HG03442 (cell line): ENCODE results near the gene PTGR3.

Experiments used
- ATAC-seq: cut with Tn5 transposase; IDR thresholded peaks from one replicate; pipeline ENCODE4 v1.9.1; 2021; ENCODE audit warnings: mild to moderate bottlenecking, moderate library complexity; ENCODE audit not compliant: unreplicated experiment

The PTGR3 gene

DNA sequence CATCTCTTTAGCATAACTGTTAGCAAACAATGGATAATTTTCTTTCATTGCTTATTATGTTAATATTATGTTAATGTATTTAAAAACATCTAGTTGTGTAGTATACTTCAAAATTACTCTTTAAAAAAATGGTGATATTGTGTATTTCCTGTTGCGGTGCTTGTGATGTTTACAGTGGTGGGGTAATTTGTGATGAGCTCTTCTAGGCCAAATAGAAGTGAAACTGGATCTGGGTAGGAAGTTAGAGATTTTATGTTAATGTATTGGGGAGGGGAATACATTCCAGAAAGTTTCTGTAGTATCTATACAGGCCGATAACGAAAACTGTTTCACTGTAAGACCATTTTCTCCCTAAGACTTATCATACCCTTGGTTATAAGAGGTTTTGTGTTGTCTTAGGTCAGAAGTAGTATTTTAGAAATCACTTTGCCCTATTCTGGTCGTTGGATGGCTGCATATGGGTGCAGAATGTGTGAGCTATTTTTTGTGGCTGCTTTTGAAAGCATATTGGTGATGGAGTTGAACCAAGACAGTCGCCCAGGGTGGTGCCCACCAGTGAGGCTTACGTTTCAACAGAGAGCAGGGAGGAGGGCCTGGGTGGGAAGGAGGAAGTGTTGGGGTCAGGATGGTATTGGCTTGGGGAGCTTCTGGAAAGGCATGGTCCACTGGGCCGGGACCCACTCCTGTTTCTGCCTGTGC is 7.4 kb upstream of the PTGR3 start:
- no peak for ATAC-seq

DNA sequence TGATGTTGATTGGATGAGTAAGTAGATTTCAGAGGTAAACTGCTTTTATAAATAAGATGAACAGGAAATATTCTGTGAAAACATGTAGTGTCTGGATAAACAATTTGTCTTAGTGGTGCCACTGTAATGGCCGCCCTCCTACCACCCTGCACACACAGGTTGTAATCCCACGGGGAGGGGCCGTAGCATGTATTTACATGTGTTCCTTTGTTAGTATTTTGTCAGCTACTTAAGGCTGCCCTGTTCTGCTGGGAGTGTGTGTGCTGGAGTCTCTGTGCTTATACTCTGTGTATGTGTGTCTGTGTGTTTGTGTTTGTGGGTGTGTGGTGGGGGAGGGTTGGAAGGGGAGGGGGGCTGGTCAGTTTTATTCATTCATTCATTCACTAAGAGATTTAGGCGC is 6.7 kb upstream of the PTGR3 start:
- ATAC-seq, result no peak

DNA sequence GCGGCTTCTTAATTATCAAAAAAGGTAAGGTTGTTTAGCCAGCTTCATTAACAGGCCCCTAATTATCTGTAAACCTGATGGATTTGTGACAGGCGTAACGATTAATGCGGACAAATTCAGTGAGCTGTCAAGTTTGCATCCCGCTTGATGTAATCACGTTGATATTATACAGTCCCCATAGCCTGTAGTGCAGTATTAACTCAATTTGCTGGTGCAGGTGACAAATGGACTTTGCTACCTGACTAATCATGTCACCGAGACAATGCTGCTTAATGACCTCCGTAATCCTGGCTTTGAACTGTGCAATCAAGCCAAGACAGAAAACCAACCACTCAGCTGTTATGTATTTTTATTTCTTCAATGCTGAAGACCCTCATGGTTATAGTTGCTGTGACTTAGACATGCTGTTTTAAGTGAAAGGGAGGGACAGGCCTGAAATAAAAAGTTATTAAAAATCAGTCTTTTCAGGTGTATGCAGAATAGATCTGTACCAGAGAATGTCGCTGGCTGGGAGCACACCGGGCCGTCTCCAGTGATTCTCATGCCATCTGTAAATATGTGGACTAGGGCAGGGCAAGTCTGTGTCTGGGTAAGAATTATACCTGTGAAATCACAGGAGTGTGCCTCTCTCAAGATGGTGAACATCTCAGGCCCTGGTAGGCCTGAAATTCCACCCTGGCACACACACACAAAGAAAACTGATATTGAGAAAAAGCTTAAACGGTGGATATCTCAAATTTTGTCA is 6.0 kb upstream of the PTGR3 start:
- no peak for ATAC-seq

DNA sequence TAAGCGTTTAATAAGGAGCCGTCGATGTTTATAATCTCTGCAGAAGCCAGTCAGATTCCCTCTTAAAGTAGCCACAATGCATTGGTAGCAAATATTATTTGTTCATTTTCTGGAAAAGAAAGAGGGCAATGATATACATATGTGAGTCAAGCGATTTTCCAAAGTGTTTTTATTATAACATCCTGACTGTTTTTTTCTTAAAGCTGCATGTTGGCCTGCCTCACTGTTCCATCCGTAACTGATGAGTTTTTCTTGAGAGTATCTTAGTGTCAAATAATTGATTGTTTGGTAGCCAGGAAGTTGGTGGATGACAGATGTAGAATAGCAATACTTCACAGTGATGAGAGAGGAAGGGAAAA is 5.4 kb upstream of the PTGR3 start:
- ATAC-seq, result no peak

DNA sequence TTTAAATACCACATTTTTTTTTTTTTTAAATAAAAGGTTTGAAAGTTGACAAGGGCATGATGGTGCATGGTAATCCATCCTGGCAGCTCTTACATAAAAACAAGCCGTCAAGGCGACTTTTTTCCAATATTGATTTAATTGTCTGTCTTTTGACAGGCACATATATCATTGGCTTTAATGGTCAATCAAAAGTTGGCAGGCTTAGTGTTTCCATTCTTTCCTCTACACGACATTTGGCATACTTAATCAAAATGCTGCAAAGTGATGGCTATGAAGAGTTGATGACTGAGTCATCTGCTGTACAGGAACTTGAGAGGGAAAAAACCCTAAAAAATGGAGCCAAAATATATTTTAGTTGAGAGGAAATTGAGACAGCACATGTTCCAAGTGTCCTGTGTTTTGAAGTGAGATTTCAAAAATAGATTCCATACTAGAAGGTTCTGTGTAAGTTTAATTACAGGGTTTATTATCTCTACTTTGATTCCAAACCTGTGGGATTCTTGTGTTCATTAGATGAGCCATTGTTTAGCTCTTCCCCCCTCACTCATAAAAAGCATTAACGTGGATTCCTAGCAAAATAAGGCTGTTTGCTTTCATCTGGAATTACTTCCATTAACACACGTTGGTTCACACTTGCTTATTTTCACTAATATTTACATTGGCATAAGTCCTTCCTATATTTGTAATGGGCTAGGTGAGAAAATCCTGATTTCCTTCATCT is 4.8 kb upstream of the PTGR3 start:
- no peak for ATAC-seq

DNA sequence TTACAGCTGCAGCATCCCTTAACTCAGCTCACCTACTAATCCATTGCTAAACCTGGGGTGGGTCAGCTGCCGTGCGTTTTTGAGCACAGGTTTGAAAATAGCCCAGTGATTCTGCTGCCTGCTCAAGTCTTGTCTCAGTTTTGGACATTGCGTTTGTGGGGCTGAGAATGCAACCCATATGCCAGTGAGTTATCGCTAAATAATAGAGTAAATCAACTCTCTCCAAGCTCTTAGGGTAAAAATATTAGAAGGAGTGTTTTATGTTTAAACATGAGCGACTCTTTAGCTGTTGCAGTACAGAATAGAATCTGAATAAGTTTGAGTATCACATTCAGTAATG is 3.8 kb upstream of the PTGR3 start:
- no peak for ATAC-seq

DNA sequence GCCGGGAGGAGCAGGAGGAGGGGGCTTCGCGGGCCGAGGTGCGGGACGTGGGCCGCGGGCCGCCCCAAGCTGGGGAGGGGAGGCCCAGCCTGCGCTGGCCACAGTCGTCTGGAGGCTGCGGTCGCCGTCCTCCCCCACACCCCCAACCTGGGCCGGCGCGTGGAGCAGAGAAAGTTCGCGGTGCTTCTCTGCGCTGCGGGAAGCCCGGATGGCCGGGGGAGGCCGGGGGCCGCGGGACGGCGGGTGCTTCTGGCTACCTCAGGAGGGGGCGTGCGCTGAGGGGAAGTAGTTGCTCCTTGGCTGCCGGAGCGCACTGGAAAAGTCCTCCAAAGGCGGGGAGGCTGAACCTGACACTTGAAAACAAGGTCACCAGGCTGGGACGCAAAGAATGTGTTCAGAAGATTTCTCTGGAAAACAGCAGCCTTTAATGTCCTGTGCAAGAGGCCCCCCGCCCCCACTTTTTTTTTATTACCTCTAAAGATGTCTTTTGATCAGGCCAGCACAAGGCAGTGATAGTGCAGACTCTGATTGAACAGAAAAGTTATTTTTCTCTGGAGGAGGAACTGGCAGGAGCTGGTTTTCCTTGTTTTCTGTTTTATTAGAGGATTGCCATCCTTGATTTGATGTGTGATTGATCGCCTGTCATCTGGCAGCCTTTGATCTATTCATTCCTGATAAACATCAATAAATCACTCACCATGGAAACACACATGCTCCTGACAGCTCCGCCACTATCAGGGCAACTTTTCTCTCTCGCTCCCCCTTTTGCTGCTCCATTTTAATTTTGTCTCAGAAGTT is 3.2 kb upstream of the PTGR3 start:
- no peak for ATAC-seq

DNA sequence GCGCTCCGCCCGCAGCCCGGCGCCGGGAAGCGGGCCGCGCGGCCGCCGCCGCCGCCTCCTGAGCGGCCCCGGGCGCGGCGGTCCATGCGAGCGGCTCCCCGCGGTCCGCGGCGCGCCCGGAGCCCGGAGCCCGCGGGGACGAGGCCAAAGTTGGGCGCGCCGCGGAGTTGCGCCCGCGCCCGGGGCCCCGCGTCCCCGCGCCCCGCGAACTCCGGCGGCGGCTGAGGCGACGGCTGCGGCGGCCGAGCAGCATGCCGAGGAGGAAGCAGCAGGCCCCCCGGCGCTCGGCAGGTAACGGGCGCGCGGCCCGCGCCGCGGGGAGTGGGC is 2.6 kb upstream of the PTGR3 start:
- no peak for ATAC-seq

DNA sequence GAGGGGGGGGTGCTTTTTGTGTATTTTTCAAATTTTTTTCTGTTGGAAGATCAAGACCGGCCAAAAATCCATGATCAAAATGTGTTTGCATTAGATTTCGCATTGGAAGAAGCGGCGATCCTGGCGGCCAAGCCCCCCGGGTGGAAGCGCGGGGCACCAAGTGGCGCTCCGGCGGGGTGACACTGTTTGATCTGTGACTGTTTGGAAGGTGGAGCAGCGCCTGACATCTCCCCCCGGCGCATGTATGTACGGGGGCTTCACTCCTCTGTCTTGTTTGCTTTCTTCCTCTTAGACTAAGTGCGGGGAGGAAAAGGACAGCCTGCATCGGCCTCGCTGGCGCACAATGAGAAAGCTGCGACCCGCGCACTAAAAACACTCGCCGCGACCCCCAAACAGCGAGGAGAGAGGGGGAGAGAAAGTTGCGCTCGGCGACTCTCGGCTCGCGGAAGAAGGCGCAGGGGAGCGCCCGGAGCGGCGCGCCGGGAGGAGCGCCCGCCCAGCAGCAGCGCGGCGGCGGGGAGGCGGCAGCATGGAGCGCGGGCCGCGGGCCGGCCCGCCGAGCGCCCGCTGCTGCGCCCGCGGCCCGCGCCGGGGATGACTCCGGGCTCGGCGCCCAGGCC is 2.2 kb upstream of the PTGR3 start:
- no peak for ATAC-seq

DNA sequence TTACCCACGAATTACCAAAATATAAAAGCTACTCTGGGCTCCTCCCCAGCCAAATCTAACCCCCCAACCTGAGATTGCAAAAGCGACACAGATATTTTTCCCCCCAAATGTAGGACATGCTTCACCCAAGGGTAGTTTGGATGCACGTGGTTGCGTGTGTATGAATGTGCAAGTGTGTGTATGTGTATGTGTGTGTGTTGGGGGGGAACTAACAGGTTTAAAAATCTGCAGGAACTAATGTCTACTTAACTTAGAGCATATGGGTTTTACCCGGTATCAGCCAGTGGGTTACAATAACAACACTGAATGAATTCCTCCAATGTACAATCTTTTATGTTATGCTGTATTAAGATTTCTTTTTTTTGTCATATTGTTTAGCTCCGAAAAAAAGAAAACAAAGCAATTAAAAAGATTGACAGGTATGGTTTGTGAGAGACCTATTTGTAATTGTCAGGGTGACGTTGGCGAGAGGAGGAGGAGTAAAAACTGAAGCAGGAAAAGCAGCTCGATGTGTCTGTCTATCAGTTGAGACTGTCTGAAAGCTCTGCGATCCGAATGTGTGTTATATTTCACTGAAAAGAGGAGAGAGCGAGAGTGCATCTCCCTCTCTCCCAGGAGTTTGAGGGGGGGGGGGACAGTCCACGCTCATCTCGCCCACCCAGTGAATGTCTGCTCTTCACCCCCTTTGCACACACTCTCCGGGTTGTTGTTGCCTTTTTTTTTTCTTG is 1.5 kb upstream of the PTGR3 start, which contains the start of gene TSHZ1:
TSHZ1 (plus strand) TSS at position 524 of the 728 bp plus-strand sequence. CDS start 1,080 bp downstream, outside the sequence.
- ATAC-seq, result peak; percentile 26

DNA sequence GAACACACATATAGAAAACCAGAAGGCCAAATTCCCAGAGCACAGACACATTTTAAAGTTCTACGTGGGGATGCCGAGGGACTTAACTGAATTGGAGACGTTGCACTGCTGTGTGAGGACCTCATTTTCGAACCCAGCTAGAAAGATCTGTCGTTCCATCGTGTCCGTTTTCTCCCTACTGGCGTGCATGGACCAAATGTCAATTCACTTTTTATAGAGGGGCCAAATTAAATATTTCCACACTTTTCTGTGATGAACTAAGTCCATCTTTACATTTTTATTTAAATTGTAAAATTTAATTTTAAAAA is 966 bp upstream of the PTGR3 start:
- no peak for ATAC-seq

DNA sequence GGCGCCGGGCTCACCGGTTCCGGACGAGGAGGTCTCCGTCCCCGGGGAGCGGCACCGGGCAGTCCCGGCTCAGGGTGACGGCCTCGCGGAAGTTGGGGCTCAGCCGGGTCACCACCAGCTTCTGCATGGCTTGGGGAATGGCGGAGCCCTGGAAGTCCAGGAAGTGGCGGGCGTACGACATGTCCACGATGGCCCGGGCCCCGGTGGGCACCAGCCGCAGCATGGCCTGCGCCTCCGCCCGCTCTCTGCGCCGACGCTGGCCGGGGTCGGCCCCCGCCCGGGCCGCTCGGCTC is 157 bp downstream of the PTGR3 start:
- peak; percentile 15 for ATAC-seq

DNA sequence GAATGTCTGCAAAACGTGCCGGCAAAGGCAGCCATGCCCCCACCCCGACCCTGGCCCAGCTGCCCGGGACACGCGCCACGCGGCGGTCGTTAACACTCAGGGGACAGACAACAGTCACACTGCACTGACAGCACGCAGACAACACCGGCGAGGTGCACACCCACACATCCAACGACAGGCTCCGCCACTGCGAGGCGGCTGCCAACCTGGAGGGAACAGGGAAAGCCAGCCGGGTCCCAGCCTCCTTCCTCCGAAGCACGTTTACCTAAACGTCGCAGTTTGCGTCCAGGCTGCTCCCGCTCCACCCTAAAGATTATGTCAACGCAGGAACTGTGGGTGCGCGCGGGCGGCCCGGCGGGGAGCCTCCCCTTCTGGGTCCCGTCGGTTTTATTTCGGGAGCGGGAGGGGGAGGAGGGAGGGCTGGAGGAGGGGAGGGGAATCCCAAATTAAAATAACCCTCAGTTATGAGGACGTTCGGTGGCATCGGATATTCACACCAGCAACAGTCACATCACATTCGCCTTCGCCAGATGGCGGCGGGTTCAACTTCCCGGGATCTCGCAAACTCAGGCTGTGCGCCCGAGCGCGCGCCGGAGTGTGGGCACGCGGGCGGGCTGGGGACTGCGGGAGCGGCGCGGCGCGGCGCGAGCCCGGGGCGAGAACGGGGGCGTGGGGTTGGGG is 644 bp downstream of the PTGR3 start:
- peak; percentile 7 for ATAC-seq

DNA sequence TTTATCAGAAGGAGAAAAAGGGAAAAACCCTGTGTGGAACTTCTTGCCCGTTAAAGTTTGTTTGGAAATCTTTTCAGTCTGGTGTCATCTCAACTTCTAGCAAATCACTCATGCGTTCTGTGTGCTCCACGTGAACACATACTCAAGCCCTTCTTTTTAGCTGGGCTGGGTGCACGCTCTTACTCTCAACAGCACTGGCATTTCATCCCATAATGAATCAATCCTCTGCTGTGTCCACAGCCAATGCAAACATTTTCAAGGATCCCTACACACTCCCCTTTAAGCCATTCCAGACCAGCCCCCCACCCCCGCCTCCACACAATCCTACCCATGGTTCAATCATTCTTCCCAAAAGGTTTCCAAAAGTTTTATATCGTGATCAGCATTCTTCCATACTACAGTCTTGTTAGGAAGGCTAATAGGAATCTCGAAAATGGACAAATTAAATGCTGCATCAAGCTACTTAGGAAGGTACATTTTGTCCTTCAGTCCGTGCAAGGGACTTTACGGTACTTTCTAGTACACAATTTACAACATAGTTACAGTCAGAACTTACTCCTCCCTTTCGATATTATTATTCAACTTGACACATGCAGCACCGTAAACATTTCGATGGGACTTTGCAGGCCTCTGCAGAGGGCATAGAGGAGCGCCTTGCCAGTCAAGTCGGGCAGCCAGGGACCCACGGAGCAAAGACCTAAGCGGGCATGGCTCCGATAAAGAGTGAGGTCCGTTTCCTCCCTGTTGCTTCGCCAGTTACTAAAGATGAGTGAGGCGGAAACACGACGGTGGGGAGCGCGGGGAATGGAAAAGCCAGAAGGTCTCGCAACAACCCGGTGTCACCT is 1.4 kb downstream of the PTGR3 start:
- no peak for ATAC-seq

DNA sequence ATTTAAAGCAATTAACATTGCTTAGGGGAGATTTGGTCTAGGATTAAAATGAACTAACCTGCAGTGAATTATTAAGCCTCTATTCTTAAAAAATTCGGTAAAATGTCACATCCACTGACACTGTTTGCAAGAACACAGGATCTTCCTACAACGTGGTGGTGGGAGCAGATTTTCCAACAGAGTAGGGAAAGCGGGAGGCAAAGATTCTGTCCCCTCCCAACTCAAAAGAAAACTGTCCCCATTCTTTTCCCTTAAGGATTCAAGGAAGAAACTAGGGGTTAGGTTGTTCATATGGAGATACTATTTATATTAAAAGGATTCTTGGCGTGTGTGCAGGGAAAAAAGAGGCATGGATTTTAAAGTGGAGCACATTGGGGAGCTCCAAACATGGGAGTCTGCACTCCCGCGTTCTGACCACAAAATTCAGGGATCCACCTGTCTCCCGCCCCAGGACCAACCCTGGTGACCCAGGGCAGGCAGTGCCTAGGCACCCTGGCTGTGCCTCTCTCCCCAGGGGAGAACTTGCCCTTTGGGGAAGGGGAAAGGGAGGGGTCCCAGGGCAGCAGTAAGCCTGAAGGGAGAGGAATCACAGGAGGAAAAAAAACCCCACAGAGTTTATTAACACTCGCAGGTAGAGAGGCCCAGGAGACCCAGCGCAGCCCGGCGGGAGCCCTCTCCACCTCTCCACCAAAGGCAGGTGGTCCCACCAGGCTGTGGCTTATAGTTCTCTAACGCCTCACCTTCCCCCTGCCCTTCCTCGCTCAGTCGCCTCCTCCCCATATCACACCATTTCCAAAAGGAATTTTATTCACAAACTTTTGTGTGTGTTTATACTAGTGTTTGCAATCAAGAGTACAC is 2.3 kb downstream of the PTGR3 start:
- no peak for ATAC-seq

DNA sequence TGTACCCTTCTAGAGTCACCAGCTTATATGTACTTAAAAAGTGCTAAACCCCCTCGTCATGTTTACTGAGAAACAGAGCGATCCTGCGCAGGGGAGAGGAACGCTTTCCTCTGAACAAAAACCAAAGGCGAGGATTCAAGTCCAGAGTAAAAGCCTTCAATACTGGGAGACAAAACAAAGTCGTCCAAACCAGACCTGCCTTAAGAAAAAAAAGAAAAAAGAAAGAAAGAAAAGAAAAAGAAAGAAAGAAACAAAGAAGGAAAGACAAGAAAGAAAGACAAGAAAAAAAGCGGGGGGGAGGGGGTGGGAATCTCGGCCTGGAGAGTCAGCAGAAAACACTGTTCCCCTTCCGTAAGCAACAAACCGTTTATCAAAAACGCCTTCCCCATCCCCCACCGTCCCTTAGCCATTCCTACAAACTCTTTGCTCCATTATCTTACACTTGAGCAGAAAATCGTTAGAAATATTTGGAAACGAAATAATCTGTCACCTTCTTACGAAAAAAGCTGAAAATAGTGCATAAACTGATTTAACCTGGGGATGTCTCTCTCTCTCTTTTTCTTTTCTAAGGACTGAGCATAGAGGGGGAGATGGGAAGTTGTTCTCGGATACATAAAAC is 3.3 kb downstream of the PTGR3 start:
- ATAC-seq, result no peak

DNA sequence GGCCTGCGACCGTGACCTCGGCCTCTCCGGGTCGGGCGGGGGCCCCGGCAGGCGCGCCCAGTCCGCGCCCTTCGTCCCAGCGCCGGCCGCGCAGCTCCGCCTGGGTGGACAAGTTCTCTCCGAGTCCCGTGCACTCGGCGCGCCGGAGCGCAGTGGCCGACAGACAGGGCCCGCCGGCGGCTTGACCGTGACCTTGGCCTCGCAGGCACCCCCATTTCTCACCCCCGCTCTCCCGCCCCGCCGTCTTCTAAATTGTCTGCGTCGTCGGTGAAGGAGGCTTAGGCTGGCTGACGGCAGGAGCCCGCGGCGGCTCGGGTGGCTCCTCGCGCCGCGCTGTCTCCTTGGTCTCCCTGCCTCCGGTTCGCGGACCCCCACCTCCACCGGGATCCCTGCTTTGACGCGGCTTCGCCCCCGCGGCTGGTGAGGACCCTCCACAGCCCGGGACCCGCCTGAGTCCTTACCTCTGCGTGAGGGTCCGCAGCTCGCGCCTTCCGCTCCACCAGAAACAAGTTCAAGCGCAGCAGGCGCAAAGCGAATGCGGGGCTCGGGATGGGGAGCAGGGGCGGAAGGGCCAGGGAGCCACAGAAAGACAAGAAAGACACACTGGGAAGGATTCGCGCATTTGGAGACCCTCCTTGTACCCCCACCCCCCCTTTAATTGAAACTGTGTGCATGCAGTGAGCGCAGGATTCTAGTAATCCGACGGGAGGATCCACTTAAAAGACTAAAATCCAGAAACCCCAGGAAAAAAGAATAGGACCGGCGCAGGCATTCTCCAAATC is 4.0 kb downstream of the PTGR3 start:
- no peak for ATAC-seq
